NCI-H187 (cell line): ENCODE measurements around the gene HNRNPC.
"Not testable (repeated sequence)": the region's sequence is repeated elsewhere in the genome, so short reads cannot be mapped to it uniquely, and the experiment has no call there.

Experiments
- DNase-seq, 2 experiments: peaks; one replicate each; lab custom pipeline; 2025; lab: John Stamatoyannopoulos, UW

Gene HNRNPC

GRCh38 chr14:21244544-21244943, 24.7 kb downstream of the HNRNPC start:
- DNase-seq = no peak

- DNase-seq = no peak
Observed at GRCh38 chr14:21241218-21241819, 27.9 kb downstream of the HNRNPC start.

- no peak for DNase-seq
Observed at GRCh38 chr14:21240417-21240816, 28.8 kb downstream of the HNRNPC start.

DNA sequence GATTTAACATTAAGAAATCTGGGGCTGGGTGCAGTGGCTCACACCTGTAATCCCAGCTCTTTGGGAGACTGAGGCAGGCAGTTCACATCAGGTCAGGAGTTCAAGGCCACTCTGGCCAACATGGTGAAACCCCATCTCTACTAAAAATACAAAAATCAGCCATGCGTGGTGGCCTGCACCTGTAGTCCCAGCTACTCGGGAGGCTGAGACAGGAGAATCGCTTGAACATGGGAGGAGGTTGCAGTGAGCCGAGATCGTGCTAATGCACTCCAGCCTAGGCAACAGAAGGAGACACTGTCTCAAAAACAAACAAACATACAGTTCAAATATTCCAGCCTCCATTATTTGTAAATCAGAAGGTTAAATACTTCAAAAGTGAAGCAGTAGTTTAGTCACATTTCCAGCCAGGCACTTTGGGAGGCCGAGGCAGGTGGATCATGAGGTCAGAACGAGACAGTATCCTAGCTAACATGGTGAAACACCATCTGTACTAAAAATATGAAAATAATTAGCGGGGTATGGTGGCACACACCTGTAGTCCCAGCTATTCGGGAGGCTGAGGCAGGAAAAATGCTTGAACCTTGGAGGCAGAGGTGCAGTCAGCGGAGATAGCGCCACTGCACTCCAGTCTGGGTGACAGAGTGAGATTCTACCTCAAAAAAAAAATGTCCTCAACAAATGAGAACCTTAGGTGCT, 30.3 kb downstream of the HNRNPC start:
- DNase-seq = no peak

DNA sequence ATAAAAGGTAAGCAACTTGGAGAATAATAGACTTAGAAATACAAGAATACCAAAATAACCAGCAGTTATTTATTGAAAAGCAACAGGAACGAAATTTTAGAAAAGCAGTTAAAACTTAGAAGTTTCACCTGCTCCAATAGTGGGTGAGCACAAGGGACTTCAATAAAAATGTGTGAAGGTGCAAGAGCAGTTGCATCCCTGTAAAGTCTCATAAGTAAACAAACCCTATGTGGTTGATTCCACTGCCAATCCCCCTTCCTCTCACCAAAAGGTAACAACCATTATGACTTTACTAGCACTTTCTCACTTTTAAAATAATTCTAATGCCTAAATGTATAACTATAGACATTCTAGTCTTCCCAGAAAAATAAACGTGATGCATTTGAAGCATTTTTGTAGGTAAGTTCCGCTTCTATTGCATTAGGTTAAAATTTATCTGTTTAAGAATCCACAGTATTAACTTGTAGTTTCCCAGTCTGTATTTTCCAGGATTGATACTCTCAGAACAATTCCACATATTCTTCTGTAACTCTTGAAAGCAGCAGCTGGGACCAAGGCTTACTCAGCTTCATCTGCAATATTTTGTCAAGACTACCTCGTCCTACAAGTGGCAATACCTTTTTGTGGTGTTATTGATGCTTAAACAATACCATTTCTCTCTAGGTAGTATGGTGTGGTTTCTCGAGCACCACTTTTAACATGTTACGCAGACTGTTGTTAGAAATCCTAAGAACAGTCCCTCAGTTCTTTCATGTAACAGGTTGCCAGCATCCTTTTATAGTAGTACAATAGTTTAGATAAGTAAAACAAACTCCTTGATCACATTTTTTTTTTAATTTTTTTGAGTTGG, 32.1 kb downstream of the HNRNPC start:
- no peak for DNase-seq

DNA sequence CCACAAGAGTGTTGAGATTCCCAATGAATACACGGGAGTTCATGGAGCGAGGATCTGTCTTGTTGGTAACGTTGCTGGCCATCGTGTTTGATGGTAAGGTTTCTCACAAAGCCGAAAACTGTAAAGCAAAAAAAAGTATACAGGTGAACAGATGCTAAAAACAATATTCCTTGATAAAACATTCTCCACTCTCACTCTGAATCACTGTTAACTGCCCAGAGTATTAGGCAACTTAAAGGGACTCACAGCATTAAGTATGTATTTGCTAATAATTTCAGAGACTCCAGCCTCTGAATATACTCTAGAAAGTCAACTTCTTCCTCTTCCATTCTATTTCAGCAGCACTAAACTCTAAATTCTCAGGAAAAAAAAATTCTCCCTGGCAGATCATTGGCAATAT, 35.1 kb downstream of the HNRNPC start:
- DNase-seq = no peak

- DNase-seq = no peak
Observed at GRCh38 chr14:21233457-21234076, 35.7 kb downstream of the HNRNPC start.

DNA sequence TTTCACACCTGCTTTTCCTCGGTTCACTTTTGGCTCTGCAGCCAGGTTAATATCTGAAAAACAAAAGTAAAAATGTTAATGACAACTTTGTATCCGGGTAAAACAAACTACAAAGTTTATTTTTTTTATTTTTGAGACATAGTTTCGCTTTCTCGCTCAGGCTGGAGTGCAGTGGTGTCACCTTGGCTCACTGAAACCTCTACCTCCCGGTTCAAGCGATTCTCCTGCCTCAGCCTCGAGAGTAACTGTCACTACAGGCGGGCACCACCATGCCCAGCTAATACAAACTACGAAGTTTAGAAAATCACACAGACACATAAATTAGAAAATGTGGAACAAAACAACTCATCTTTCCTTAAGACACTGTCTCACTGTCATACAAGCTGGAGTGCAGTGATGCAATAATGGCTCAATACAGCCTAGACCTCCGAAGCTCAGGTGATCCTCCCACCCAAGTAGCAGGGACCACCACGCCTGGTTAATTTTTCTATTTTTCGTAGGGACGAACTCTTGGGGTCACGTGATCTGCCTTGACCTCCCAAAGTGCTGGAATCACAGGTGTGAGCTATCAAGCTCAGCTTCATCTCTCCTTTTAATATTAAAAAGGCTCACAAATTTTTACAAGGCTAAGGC, 38.1 kb downstream of the HNRNPC start:
- DNase-seq = no peak

GRCh38 chr14:21229821-21230220, 39.4 kb downstream of the HNRNPC start:
- no peak for DNase-seq

- DNase-seq = no peak
Observed at GRCh38 chr14:21227981-21228380, 41.3 kb downstream of the HNRNPC start.

GRCh38 chr14:21227150-21227549, 42.1 kb downstream of the HNRNPC start:
- DNase-seq = no peak

DNA sequence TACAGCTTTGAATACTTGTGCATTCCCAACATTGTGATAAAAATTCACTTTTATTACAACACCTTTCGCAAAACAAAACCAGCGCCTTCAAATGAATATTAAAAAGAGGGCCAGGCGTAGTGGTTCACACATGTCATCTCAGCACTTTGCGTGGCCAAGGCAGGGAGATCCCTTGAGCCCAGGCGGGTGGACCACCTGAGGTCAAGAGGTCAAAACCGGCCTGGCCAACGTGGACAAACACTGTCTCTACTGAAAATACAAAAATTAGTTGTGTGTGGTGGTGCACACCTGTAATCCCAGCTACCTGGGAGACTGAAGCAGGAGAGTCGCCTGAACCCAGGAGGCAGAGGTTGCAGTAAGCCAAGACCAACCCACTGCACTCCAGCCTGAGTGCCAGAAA, 42.8 kb downstream of the HNRNPC start:
- no peak for DNase-seq

DNA sequence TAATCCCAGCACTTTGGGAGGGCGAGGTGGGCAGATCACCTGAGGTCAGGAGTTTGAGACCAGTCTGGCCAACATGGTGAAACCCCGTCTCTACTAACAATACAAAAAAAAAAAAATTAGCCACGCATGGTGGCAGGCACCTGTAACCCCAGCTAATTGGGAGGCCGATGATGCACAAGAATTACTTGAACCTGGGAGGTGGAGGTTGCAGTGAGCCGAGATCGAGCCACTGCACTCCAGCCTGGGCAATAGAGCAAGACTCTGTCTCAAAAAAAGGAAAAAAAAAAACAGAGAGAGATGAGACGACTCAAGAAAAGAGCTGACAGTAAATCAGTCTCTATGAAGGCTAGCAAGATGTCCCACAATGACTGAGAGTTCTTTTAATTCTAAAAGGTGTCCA, 44.1 kb downstream of the HNRNPC start:
- not testable (repeated sequence) for DNase-seq

DNA sequence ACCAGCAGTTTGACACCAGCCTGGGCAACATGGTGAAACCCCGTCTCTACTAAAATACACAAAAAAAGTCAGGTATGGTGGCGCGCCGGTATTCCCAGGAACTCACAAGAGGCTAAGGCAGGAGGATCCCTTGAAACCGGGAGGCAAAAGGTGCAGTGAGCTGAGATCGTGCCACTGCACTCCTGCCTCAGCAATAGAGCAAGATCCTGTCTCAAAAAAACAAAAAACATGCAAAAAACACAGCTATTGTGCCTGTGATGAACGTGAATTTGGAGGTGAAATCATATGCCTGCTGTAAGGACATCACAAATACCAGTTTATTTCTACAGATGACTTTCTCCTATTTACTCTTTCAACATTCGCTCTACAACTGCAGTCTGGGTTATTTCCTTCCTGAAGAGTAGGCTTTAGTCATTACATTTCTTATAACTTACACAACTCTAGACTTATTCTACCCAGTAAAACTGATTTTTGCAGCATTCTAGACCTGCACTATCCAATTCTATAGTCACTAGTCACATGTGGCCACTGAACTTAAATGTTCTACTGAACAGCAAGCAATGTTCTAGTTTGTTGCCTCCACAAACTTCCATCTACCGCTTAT, 48.3 kb downstream of the HNRNPC start:
- no peak for DNase-seq

- no peak for DNase-seq
Observed at GRCh38 chr14:21219561-21220111, 49.6 kb downstream of the HNRNPC start.

DNA sequence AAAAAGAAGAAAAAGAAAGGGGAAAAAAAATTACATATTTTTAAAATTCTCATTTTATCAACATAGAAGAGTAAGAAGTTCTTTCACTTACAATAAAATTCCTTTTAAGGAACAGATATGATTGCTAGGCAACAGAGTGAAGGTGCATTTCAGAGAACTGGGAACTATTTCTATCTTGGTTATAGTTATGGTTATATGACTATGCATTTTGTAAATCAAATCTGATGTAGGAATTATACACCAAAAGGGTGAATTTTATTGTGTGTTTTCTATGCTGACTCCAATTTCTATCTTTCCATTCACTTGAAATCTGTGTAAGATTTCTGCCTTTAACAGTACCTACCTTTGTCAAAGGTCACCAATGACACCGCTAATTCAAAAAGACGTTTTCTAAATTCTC, 50.1 kb downstream of the HNRNPC start:
- no peak for DNase-seq

- no peak for DNase-seq
Observed at GRCh38 chr14:21215879-21216251, 53.4 kb downstream of the HNRNPC start.

DNA sequence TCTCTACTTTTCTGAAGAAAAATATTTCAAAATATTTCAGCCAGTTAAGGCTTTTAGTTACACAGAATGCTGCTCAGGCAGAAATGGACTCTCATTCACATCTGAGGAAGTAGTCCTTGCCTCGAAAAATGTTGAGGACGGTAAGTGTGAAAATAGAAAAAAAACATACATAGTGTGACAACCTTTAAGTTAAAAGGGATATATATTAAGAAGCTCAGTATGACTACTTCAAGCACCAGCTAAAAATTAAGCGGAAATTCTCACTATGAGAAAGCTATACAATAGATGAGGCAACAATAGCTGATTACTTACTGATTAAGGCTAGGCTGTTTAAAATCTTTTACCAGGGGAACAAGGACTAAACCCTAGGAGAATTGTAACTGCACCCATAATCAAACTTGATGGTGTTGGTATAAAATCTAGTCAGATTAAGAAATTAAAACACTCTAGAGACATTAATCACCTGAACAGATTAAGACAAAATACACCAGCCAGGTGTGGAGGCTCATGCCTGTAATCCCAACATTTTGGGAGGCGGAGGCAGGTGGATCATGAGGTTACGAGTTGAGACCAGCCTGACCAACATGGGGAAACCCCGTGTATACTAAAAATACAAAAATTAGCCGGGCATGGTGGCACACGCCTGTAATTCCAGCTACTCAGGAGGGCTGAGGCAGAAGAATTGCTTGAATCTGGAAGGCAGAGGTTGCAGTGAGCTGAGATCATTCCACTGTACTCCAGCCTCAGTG, 53.9 kb downstream of the HNRNPC start:
- no peak for DNase-seq

DNA sequence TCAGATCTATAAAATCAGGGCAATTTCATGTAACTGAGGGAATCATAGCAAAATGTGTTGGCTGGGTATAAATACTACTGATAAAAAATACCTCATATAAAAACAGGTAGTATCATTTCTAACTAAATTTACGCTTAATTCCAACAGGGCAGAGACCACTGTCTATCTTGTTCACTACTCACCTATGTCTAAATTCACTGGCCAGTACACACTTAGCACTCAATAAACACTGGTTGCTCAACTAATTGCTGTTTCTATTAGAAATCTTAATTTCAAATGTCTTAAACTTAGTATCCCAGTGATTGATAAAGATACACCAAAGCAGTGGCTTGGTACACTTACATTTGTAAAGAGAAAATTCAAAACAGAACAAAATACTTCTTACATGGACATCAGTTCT, 55.6 kb downstream of the HNRNPC start:
- no peak for DNase-seq

- not testable (repeated sequence) for DNase-seq
Observed at GRCh38 chr14:21212824-21213223, 56.4 kb downstream of the HNRNPC start.

GRCh38 chr14:21211509-21211908, 57.7 kb downstream of the HNRNPC start:
- DNase-seq = no peak
